ENCODE results near the gene ANTXR1.

Gene ANTXR1

DNA sequence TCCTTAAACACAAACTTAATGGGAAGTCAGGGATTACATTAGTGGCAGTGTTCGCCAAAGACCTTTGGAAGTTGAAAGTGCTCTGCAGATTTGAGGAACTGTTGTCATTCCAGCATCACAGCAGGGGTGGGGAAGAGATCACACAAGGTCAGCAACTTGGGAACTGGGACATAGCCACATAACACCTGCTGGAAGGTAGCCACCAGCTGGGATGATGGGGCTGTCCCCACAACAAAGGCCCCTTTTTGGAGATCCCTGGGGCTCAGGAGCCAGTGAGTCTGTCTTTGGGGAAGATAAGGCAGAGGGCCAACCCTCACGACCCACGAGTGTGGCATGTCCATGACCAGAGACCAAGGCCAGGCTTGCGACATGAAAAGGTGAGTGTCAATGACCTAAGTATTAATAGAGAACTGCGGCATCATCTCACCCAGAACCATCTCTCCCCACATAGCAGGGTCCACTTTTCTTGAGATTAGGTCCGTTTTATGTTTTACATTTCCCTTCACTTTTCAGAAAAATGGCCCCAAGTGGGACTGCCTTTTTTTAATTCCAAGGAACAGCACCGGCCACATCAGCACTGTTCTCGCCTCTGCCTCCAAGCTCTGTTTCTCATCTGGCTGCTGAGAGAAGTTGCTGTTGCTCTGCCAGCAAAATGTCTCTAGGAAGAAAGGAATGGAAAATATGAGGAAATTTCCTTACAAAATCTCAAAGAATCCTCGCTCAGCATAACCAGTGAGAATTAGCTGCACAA, 267.1 kb downstream of the ANTXR1 start:
- DNase-seq (ENCODE audit: low read depth), result no peak

DNA sequence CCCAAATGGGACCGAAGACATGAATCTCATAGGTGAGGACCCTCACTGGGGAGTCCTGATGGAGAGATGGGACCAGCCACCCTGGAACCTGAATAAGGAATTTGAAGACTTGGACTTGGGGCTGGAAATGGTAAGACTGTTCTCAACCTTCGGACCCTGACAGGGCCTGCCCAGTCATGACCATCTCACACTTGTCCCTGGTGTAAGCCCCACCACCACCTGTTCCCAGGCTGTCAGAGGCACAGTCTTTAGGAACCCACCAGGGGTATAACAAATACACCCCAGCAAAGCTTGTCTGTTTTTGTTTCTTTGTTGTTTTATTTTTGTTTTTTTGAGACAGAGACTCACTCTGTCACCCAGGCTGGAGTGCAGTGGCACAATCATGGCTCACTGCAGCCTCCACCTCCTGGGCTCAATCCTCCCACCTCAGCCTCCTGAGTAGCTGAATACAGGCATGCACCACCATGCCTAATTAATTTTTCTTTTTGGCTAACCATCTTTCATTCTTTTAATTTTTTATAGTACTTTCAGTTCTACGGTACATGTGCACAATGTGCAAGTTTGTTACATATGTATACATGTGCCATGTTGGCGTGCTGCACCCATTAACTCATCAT, 267.9 kb downstream of the ANTXR1 start:
- DNase-seq (ENCODE audit: low read depth), result no peak

DNA sequence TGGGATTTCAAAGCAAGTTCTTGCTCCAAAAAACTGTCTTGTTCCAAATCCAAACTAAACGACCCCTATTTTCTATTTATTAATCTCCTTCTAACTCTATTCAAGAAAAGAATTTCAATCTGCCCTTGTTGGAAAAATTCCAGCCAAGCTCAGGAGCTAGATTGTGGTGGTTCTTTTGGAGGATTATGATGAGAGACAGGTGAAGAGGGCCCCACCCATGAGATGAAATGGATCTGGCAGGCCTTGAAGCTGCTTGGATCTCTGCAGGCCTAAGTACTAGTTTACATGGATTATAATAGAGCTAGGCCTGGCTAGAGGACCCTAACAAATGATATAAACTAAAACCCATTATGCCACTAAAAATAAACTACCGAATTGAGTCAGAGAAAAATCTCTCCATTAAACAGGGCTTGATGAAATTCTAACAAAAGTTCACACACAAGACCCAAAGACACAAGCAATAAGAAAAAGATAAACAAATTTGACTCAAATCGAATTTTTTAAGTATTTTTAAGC, 272.5 kb downstream of the ANTXR1 start:
- no peak for DNase-seq (ENCODE audit: low read depth)

DNA sequence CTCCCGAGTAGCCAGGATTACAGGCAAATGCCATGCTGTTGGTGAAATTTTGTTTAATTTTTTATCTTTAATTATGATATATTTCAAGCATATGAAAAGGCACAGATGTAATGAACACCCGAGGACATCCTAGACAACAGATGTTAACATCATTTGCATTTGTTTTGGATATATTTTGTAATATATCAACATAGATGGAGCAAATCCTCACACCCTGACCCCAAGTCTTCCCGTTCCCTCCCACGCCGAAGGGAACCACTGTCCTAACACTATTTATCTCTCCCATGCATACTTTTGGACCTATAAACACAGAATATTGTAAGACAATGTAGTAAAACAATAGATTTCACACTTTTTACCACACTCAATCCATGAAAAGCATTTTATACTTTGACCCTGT, 274.6 kb downstream of the ANTXR1 start:
- DNase-seq (ENCODE audit: low read depth), result no peak

DNA sequence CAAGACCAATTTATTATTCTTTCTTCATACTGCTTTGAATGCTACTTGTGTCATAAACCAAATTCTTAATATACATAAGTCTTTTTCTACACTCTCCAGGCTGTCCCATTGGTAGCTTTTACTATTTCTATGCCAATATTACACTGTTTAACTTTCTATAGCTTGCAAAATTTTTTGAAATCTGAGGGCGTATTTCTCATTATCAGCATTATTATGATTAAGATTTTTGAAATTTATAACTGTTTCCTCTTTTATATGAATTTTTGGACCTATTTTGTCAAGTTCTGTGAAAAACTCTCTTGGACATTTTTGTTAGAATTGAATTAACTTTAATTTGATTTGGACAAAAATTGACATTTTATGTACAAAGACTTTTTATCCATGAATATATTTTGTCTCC, 275.4 kb downstream of the ANTXR1 start:
- DNase-seq (ENCODE audit: low read depth), result no peak

DNA sequence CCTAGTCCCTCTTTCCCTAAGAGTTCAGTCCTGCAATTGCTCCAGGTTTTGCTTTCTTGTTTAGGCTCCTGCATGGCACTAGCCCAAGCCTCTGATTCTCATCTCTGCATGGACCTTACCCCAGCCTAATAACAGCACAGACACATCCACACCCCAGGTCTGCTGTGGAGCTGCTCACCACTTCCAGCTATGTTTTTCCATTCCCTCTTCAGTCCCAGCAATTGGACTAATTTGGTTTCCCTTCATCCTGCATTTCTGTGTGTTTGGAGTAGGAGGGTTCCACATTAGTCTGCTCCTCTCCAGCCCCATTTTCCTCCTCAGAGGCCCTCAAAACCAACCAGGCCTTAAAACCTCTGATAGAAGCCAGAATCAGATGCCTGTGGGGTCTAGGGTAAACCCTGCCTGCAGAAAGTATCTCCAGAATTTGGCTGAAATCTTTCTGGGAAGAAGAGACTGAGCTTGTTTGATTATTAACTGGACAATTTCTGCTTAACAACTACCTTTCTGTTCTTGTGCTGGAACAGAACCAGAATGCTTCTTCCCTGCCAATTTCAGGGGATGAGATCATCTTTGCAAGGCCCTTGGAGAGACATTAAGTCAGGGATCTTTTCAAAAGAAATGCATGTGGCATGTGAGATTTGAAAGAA, 278.1 kb downstream of the ANTXR1 start:
- DNase-seq (ENCODE audit: low read depth), result no peak

DNA sequence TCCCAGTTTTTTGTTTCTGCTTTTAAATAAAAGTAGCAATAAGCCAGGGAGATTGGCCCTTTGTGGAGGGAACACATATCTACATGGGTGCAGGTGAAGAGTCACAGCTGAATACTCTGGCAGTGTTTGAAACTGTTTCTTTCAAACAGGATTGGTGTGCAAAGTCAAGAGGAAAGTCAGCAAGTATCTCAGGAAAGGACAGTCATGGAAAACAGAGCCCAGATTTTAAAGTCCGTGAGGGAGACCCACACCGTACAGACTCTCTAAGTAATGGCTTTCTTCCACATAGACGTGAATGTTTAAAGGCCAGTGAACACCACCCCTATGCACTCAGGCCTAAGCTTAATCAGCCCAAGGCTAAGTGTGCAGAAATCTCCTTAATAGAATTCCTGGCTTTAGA, 278.7 kb downstream of the ANTXR1 start:
- DNase-seq (ENCODE audit: low read depth), result no peak

DNA sequence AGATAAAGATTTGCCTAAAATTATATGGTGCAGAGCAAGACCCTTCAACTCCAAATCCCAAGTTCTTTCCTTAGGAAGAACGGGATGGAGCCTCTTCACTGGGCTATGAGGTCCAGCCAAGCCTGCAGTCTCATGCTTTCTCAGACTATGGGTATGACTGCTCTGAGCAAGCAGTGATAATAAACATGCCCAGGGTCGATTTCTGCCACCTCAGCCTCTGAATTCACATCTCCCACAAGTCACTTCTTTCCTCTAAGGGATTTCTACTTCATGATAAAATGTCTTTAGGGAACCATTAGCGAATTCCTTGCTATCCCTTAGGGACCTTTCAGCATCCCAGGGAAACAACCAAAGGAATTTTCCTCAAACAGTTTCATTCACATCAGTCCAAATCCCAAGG, 279.3 kb downstream of the ANTXR1 start:
- no peak for DNase-seq (ENCODE audit: low read depth)

DNA sequence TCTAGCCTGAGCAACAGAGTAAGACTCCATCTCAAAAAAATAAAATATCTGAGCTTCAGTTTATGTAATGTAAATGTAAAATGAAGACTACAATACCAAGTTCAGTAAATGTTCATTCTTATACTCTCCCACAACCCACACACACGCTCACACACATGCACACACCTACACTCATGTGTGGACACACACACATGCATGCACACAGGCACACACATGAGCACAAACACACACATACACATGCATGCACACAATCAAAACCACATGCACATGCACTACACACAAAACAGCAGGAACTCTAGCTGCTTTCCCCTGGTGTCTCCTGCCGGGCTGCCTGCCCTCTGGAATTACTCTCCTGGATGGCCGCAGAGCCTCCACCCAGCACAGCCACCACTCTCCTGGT, 283.4 kb downstream of the ANTXR1 start:
- DNase-seq (ENCODE audit: low read depth), result no peak

DNA sequence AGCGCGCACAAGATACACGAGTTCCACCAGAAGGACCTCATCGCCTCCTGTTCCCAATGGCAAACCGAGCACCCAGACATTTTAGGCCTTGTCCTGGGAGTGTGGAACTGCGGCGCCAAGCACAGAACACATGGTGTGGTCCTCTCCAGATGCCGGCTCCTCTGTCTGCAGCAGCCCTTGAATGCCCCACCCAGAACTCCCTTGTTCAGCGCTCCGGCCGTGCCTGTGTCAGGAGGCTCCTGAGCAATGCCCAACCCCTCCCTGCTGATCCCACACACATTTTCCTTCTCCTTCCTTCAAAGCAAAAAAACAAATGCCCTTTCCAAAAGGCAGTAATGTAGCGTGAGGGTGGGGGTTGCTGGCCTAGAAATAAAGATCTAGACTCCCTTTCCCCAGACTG, 284.2 kb downstream of the ANTXR1 start:
- no peak for DNase-seq (ENCODE audit: low read depth)

DNA sequence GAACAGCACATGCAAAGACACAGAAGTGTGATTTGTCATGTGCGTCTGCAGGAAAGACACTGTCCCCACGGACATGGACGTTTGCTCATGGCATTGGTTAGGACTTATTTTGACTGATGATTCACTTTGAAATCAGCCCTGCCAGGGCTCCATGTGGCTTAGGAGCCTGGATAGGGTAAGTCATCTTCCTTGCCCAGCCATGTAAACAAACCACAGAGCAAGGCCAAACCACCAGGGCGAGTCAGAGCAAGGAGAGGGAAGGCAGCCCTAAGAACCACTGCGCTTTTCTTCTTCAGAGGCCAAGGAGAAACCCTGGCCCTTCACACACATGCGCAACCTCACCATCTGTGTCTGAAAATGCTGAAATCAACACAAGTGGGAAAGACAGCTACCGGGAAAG, 285.3 kb downstream of the ANTXR1 start:
- peak; percentile 96 for DNase-seq (ENCODE audit: low read depth)

DNA sequence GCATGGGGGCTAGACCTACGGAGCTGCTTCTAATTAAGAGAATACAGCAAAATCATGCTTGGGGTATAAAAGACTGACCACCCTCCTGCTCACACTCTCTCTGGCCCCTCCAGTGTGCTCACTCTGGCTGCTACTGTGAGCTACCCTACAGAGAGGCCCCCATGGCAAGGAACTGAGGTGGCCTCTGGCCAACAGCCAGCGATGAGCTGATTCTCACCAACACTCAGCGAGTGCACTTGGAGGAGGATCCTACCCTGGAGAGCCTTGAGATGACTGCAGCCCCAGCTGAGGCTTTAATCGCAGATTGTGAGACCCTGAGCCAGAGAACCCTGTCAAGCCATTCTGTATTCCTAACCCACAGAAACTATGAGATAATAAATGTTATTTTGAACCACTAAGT, 285.9 kb downstream of the ANTXR1 start:
- peak; percentile 87 for DNase-seq (ENCODE audit: low read depth)

Measured in ELR (cell line).